ENCODE measurements around the gene CA12.

The CA12 gene

GRCh38 chr15:63409179-63409578, 27.5 kb upstream of the CA12 start:
- TF ChIP-seq, protein P1, sequence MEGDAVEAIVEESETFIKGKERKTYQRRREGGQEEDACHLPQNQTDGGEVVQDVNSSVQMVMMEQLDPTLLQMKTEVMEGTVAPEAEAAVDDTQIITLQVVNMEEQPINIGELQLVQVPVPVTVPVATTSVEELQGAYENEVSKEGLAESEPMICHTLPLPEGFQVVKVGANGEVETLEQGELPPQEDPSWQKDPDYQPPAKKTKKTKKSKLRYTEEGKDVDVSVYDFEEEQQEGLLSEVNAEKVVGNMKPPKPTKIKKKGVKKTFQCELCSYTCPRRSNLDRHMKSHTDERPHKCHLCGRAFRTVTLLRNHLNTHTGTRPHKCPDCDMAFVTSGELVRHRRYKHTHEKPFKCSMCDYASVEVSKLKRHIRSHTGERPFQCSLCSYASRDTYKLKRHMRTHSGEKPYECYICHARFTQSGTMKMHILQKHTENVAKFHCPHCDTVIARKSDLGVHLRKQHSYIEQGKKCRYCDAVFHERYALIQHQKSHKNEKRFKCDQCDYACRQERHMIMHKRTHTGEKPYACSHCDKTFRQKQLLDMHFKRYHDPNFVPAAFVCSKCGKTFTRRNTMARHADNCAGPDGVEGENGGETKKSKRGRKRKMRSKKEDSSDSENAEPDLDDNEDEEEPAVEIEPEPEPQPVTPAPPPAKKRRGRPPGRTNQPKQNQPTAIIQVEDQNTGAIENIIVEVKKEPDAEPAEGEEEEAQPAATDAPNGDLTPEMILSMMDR (IDR thresholded peaks at IDR 0.05; ENCODE audit: borderline replicate concordance, control extremely low read depth, extremely low read depth, insufficient read depth, missing control alignments): no peak
- in situ Hi-C loops (cut with MboI; ENCODE audit: low sequenced_read_pairs, unreplicated experiment): loop anchor here (10.0 kb wide), 1 partner anchor 124 kb away; no protein-coding TSS in a partner anchor
- DNase-seq (ENCODE audit: low spot score): no peak

DNA sequence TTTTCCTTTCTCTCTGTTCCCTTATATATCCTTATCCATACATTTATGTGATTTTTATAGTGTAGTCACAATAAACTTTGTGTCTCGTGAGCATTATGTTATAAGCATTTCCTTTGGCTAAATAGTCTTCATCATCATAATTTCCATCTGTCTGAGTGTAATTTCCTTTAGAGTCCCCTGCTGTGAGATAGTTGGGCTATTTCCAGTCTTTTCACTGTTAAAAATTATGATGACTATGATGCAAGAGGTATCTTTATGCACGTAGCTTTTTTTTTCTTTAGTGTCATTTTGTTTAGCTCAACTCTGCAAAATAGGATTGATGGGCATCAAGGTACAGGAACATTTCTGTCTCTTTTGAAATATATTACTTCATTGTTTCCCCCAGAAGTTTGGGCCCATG, 26.9 kb upstream of the CA12 start:
- TF ChIP-seq, protein P1 (IDR thresholded peaks at IDR 0.05; ENCODE audit: borderline replicate concordance, control extremely low read depth, extremely low read depth, insufficient read depth, missing control alignments): no peak
- in situ Hi-C loops (cut with MboI; ENCODE audit: low sequenced_read_pairs, unreplicated experiment): loop anchor here (10.0 kb wide), 1 partner anchor 124 kb away; no protein-coding TSS in a partner anchor
- DNase-seq (ENCODE audit: low spot score): no peak

GRCh38 chr15:63407612-63408011, 26.0 kb upstream of the CA12 start:
- in situ Hi-C loops (cut with MboI; ENCODE audit: low sequenced_read_pairs, unreplicated experiment): loop anchor here (10.0 kb wide), 1 partner anchor 123 kb away; no protein-coding TSS in a partner anchor
- TF ChIP-seq, protein P1 (IDR thresholded peaks at IDR 0.05; ENCODE audit: borderline replicate concordance, control extremely low read depth, extremely low read depth, insufficient read depth, missing control alignments): no peak
- no peak for DNase-seq (ENCODE audit: low spot score)

DNA sequence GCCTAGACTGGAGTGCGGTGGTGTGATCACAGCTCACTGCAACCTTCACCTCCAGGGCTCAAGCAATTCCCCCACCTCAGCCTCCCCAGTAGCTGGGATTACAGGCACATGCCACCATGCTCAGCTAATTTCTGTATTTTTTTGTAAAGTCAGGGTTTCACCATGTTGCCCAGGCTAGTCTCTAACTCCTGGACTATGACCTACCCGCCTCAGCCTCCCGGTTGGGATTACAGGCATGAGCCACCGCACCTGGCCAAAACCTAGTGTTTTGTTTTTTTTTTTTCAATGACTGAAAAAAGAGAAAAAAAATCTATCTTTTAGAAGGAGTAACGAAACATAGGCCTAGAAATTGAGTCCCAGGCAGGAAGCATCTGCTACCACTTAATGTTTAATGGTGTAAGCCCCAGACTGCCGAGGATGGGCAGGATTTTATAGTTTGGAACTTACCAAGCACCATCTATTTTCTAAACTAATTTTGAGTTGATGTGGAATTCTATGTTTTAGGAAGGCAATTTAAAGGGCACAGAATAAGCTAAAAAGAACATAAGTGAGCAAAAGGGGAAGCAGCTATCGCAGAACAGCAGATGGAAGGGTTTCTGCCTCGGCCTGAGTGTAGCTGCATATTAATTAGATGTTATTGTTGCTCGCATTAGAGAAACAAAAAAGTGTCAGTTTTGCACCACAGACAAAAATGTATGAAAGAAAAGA, 24.2 kb upstream of the CA12 start:
- in situ Hi-C loops (cut with MboI; ENCODE audit: low sequenced_read_pairs, unreplicated experiment): loop anchor here (10.0 kb wide), 1 partner anchor 121 kb away; no protein-coding TSS in a partner anchor
- no peak for DNase-seq (ENCODE audit: low spot score)
- TF ChIP-seq, protein P1 (IDR thresholded peaks at IDR 0.05; ENCODE audit: borderline replicate concordance, control extremely low read depth, extremely low read depth, insufficient read depth, missing control alignments): no peak

DNA sequence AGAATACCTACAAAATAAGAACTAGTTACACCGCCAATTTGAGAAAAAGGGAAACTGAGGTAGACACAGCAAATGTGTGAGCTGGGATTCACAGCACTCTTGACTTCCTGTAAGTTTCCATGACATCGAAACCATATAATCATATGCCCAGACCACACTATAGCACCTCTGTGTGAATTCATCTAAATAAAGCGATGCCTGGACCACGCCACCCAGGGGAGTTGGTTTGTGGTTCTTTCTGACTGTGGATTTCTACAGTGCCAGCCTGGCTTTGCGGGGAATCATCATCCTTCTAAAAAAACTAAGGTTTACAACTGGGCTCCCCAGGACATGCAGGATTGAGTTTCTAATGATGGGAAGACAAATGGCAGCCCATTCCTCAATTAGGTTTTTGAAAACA, 23.5 kb upstream of the CA12 start:
- in situ Hi-C loops (cut with MboI; ENCODE audit: low sequenced_read_pairs, unreplicated experiment): loop anchor here (10.0 kb wide), 1 partner anchor 120 kb away; no protein-coding TSS in a partner anchor
- TF ChIP-seq, protein P1 (IDR thresholded peaks at IDR 0.05; ENCODE audit: borderline replicate concordance, control extremely low read depth, extremely low read depth, insufficient read depth, missing control alignments): no peak
- DNase-seq (ENCODE audit: low spot score): no peak

DNA sequence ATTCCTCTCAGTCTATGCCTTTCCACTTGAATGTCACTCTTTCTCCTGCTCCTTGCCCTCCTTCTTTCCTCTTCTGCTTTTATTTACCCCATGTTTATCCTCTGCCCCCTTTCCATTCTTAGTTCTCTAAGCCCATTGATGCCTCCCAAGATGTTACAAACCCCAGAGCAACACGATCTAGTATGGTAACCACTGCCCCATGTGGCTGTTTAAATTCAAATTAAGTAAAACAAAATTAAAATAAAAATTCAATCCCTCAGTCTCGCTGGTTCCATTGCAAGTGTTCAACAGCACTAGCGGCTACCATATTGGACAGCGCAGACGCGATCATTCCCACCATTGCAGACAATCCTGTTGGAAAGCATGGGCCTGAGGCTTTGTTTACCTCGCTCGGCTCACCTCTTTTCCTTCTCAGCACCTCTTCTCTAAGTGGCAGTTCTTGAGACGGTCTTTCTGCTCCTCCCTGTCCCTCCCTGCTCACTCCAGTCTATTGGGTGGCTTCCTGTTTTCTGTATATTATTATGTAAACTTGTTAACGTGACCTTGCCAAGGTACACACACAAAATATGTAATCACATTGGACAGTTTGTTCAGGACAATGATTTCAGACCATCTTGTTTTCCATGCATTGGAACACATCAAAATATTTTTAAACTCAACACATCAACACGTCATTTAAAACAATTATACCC, 21.8 kb upstream of the CA12 start:
- DNase-seq (ENCODE audit: low spot score): no peak
- TF ChIP-seq, protein P1 (IDR thresholded peaks at IDR 0.05; ENCODE audit: borderline replicate concordance, control extremely low read depth, extremely low read depth, insufficient read depth, missing control alignments): no peak
- in situ Hi-C loops (cut with MboI; ENCODE audit: low sequenced_read_pairs, unreplicated experiment): loop anchor here (10.0 kb wide), 1 partner anchor 119 kb away; no protein-coding TSS in a partner anchor

Measured in GM13976 (cell line).